Right atrium auricular region (tissue), 2 donors: ENCODE measurements around the gene ACSM6. TPM values are rescaled to one million over a fixed set of nuclear protein-coding genes. Genes with fewer than 3 reads are reported as not detected.
A peak's percentile ranks its signal among the peaks of the same experiment; 100 is the strongest.

Experiments used
- DNase-seq: peaks from one replicate; pipeline ENCODE4 v3.0.0-alpha.2; 2019; ENCODE audit warnings: low spot score
- H3K27ac ChIP-seq, 2 donors: fragments of 200-600 bp; sonication (generic); 1 replicate in 1 of 2; 2 replicates in 1 of 2; pipeline ENCODE4 v1.5.1; 2016 to 2019
- H3K27me3 ChIP-seq, 2 donors: fragments of 200-600 bp; sonication (generic); one replicate each; pipeline versions ENCODE4 v1.5.1 to v1.6.0; 2017 to 2019
- H3K36me3 ChIP-seq: fragments of 200-600 bp; sonication (generic); one replicate; pipeline ENCODE4 v1.5.1; 2016
- H3K4me1 ChIP-seq, 2 donors: fragments of 200-600 bp; sonication (generic); one replicate each; pipeline versions ENCODE4 v1.5.1 to v1.6.0; 2017 to 2019
- H3K4me3 ChIP-seq, 2 donors: fragments of 200-600 bp; sonication (generic); 1 replicate in 1 of 2; 2 replicates in 1 of 2; pipeline ENCODE4 v1.5.1; 2017 to 2019; ENCODE audit warnings: mild to moderate bottlenecking in 1 of 2, moderate library complexity in 1 of 2
- H3K9me3 ChIP-seq, 2 donors: fragments of 200-600 bp; sonication (generic); one replicate each; pipeline ENCODE4 v1.5.1; 2019
- total RNA-seq, 2 donors: library from RNA; depleted of rRNA; stranded (reverse); fragments of >200 nt; gene quantifications; one replicate each; pipeline ENCODE4 v1.1.0, GENCODE V29; 2016
- TF ChIP-seq, protein P1 (sequence below), 2 donors: fragments of 200-600 bp; sonication (generic); IDR thresholded peaks; one replicate each; pipeline ENCODE4 v1.5.1; 2019; ENCODE audit warnings: antibody characterized with exemption in 2 of 2

Gene ACSM6
- total RNA-seq, 2 donors from 2014 or later, result not detected

DNA sequence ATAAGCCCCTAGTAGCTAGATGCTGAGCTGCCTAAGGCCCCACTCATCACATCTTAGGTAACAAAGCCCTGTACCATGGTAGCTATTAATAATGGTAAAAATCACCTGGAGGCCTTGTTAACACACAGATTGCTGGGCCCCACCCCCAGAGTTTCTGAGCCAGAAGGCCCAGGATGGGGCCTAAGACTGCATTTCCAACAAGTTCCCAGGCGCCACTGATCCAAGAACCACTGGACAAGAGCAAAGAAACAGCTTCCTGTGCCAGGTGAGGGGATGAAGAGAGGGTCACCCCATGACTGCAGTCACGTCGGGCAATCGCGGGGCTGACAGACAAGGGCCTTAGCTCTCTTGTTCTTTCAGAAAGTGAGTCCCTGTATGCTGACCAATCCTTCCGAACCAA lies 46.8 kb downstream of the ACSM6 start:
- H3K4me1 ChIP-seq, result peaks cover 0 to 3% of the 10 kb centered on the region in 2 donors
- H3K27ac ChIP-seq, result no peak overlapping the region
- TF ChIP-seq, protein P1, sequence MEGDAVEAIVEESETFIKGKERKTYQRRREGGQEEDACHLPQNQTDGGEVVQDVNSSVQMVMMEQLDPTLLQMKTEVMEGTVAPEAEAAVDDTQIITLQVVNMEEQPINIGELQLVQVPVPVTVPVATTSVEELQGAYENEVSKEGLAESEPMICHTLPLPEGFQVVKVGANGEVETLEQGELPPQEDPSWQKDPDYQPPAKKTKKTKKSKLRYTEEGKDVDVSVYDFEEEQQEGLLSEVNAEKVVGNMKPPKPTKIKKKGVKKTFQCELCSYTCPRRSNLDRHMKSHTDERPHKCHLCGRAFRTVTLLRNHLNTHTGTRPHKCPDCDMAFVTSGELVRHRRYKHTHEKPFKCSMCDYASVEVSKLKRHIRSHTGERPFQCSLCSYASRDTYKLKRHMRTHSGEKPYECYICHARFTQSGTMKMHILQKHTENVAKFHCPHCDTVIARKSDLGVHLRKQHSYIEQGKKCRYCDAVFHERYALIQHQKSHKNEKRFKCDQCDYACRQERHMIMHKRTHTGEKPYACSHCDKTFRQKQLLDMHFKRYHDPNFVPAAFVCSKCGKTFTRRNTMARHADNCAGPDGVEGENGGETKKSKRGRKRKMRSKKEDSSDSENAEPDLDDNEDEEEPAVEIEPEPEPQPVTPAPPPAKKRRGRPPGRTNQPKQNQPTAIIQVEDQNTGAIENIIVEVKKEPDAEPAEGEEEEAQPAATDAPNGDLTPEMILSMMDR (IDR thresholded peaks at IDR 0.05), result no peak
- H3K9me3 ChIP-seq, result no peaks in the 10 kb centered on the region
- DNase-seq, result peak; percentile 48
- H3K27me3 ChIP-seq, result no peaks in the 10 kb centered on the region
- no peak overlapping the region for H3K4me3 ChIP-seq
- H3K36me3 ChIP-seq, result peaks cover 88% of the 10 kb centered on the region

DNA sequence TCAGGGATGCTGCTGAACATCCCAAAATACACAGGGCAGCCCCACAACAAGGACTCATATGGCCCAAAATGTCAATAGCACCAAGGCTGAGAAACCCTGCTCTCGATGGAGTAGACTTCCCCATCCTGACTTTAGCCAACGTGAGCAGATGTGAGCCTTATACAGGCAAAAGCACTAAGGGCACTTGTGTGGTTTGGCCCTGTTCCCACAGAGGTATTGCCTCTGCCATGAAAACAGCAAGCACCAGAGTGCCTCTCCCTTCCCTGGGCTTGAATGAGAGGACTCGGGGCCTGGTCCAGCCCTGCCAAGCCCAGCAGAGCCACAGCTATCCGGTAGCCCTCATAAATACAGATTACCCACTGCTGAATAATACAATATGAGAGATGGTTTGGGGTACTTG lies 47.5 kb downstream of the ACSM6 start:
- TF ChIP-seq, protein P1 (IDR thresholded peaks at IDR 0.05), result no peak
- Histone ChIP-seq H3K27me3 (no peaks in the 10 kb centered on the region), H3K9me3 (no peaks in the 10 kb centered on the region), H3K36me3 (peaks cover 87% of the 10 kb centered on the region), H3K4me1 (peaks cover 0 to 7% of the 10 kb centered on the region in 2 donors), H3K27ac (no peak overlapping the region), H3K4me3 (no peak overlapping the region)
- DNase-seq, result peak; percentile 53

GRCh38 chr10:95242581-95243317 lies 48.7 kb downstream of the ACSM6 start:
- Histone ChIP-seq H3K27ac (no peak overlapping the region), H3K4me1 (peaks cover 0 to 19% of the 10 kb centered on the region in 2 donors), H3K4me3 (no peak overlapping the region), H3K27me3 (no peaks in the 10 kb centered on the region), H3K36me3 (peaks cover 80% of the 10 kb centered on the region), H3K9me3 (no peaks in the 10 kb centered on the region)
- TF ChIP-seq, protein P1 (IDR thresholded peaks at IDR 0.05), result peak; percentile 12 to 59
- peak; percentile 55 for DNase-seq

GRCh38 chr10:95243318-95243617 lies 49.2 kb downstream of the ACSM6 start:
- Histone ChIP-seq H3K27ac (no peak overlapping the region), H3K9me3 (no peaks in the 10 kb centered on the region), H3K36me3 (peaks cover 75% of the 10 kb centered on the region), H3K4me1 (peaks cover 0 to 24% of the 10 kb centered on the region in 2 donors), H3K4me3 (no peak overlapping the region), H3K27me3 (no peaks in the 10 kb centered on the region)
- TF ChIP-seq, protein P1 (IDR thresholded peaks at IDR 0.05), result no peak
- peak; percentile 44 for DNase-seq

- peaks cover 0 to 33% of the 10 kb centered on the region in 2 donors for H3K4me1 ChIP-seq
- no peak overlapping the region for H3K4me3 ChIP-seq
- H3K9me3 ChIP-seq, result no peaks in the 10 kb centered on the region
- H3K27me3 ChIP-seq, result no peaks in the 10 kb centered on the region
- no peak for DNase-seq
- H3K36me3 ChIP-seq, result peaks cover 66% of the 10 kb centered on the region
- no peak overlapping the region for H3K27ac ChIP-seq
- TF ChIP-seq, protein P1 (IDR thresholded peaks at IDR 0.05), result no peak
These were observed 50.1 kb downstream of the ACSM6 start for GRCh38 chr10:95244152-95244551.
